ENCODE measurements around the gene KRTAP10-3.
"Not testable (repeated sequence)": the region's sequence is repeated elsewhere in the genome, so short reads cannot be mapped to it uniquely, and the experiment has no call there.

The KRTAP10-3 gene

DNA sequence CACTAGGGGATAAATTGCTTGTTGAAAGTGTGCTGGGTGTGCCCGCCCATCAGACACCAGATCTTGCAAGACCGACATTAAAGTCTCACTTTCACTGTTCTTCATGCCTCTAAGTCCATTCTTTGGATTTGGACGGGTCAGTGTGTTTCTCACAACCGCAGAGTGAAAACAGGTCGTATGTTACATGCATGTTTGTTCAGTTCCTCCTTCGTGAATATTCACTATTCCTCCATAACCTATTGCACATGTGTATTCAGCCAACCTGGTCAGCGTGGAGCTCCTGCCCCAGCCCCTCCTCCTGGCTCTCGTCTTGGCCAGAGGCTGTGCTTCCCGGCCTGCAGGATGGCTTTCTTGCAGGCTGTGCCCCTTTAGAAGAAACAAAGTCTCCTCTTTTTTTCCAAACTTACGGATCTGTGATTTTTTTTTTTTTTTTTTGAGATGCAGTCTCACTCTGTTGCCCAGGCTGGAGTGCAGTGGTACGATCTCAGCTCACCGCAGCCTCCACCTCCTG lies 35.9 kb upstream of the KRTAP10-3 start:
- Mint-ChIP-seq H3K36me3 (ENCODE audit: low read depth) (no peaks in the 10 kb centered on the region), H3K4me3 (no peak overlapping the region), H3K9me3 (no peaks in the 10 kb centered on the region), H3K27ac (no peak overlapping the region), H3K4me1 (ENCODE audit: low read depth) (no peaks in the 10 kb centered on the region), H3K27me3 (ENCODE audit: low read depth) (peaks cover 2% of the 10 kb centered on the region)
- DNase-seq (ENCODE audit: low spot score) = no peak

DNA sequence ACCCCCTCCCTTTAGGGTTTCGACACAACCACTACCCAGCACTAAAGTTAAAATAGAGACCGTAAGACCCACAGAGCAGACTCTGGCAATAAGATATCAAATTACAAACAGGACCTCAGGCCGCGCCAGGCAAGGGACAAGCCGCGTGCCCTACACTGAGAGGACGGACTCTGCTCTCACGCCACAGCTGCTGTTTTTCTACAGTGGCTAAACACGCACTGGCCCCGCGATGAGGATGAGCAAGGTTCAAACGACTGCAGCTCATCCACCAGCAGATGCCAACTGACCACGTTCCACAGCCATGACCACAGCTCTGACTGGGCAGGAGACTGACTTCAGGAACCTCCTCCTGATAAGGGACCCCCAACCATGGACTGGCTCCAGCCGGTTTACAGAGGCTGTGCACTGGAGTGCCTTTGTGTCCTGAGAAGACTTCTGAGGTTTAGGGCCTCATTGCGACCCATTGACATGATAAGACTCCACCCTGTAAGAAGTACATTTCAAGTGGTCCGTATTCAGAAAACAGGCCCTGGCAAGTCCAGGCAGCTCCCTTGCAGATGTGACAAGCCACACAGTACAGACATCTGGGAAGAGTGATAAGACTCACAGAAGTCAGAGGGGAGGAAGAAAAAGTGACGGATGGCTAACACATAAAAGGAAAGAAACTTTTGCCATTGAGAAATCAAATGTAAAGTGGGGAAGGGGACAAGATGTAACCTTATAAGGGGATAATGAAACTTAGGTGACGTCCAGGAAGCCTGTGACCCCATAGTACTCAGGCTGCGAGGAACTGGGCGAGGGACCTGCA lies 35.2 kb upstream of the KRTAP10-3 start:
- no peaks in the 10 kb centered on the region for H3K36me3 Mint-ChIP-seq (ENCODE audit: low read depth)
- no peaks in the 10 kb centered on the region for H3K4me1 Mint-ChIP-seq (ENCODE audit: low read depth)
- no peak for DNase-seq (ENCODE audit: low spot score)
- peaks cover 2% of the 10 kb centered on the region for H3K27me3 Mint-ChIP-seq (ENCODE audit: low read depth)
- H3K9me3 Mint-ChIP-seq = no peaks in the 10 kb centered on the region
- H3K27ac Mint-ChIP-seq = no peak overlapping the region
- H3K4me3 Mint-ChIP-seq = no peak overlapping the region

DNA sequence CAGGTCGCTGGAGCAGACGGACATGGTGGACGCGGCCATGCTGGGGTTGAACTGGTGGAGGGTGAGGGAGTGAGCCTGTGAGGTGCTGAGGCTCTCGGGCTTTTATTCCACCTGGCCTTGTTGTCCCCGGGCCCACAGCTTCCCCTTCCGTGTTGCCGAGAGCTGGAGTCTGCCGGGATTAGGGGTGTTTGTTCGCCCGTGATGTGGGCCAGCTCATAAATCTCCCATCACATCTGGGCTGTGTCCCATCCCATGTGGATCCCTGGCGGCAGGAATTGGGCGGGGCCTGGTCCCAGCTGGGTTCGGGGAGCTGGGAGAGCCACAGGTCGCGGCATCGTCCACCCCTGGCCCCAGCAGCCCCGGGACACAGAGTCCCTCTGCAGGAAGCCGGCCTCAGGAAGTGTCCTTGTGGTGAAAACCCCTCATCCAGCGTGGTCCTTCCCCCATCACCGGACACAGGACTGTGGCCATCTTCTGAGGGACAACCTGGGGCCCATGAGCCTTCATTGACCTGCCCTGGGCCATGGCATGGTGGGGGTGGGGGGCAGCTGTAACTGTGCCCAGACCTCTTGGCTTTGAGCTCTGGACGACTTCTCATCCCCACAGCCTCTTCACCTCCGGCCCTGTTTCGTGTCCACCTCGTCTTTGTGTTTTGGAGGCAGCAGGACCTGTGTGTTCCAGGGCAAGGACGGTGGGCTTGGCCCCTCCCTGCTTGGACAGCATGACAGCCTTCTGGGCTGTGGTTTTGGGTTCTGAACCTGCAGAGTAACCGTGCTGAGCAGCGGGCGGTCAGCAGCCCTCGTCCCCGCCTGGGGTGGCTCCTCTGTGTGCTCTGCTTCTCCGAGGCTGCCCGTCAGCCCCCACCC lies 34.1 kb upstream of the KRTAP10-3 start, which contains the start of gene KRTAP10-6:
KRTAP10-6 (minus strand) TSS at position 60 of the 866 bp plus-strand sequence; CDS start at position 39, 21 bp downstream.
- H3K9me3 Mint-ChIP-seq = no peaks in the 10 kb centered on the region
- no peak for DNase-seq (ENCODE audit: low spot score)
- peaks cover 5% of the 10 kb centered on the region for H3K27me3 Mint-ChIP-seq (ENCODE audit: low read depth)
- no peaks in the 10 kb centered on the region for H3K4me1 Mint-ChIP-seq (ENCODE audit: low read depth)
- no peak within 1 kb of the TSS for H3K27ac Mint-ChIP-seq
- H3K36me3 Mint-ChIP-seq (ENCODE audit: low read depth) = no peaks in the 10 kb centered on the region
- no peak within 1 kb of the TSS for H3K4me3 Mint-ChIP-seq

DNA sequence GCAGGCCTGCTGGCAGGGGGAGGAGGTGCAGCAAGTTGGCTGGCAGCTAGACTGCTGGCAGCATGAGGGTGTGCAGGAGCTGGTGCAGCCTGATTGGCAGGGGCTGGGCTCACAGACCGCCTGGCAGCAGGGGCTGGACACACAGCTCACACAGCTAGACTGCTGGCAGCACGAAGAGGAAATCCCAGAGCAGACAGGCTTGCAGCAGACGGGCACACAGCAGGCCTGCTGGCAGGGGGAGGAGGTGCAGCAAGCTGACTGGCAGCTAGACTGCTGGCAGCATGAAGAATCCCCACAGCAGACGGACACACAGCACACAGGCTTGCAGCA lies 33.2 kb upstream of the KRTAP10-3 start:
- not testable (repeated sequence) for DNase-seq (ENCODE audit: low spot score); H3K27ac Mint-ChIP-seq
- H3K27me3 Mint-ChIP-seq (ENCODE audit: low read depth) = peaks cover 13% of the 10 kb centered on the region

DNA sequence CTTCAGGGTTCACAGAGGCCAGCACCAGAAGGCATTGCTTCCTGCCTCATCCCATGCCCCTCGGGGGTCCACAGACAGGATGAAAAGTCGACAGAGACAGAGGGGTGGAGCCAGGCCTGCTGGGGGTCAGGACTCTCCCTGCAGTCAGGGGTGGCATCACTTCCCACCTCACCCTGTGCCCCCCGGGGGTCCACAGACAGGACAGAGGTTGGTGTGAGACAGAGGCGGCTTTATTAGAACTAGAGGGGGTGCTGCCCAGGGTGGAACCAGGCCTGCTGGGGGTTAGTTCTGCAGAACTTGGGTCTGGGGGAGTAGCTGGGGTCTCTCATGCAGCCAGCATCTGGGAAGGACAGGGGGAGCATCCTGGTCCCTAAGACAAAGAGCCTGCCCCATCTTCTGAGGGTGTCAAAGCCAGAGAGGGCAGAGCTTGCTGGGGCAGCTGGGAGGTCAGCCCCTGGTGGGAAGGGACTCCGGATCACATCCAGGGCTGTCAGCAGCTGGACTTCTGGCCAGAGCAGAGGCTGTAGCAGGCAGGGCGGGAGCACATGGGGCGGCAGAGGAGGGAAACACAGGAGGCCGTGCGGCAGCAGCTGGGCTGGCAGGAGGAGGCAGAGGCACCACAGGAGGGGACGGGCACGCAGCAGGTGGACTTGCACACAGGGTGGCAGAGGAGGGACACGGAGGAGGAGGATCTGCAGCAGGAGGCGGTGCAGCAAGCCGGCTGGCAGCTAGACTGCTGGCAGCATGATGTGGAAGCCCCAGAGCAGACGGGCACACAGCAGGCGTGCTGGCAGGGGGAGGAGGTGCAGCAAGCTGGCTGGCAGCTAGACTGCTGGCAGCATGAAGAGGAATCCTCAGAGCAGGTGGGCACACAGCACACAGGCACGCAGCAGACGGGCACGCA lies 32.6 kb upstream of the KRTAP10-3 start:
- not testable (repeated sequence) for H3K36me3 Mint-ChIP-seq (ENCODE audit: low read depth); H3K4me3 Mint-ChIP-seq; DNase-seq (ENCODE audit: low spot score); H3K9me3 Mint-ChIP-seq; H3K4me1 Mint-ChIP-seq (ENCODE audit: low read depth); H3K27ac Mint-ChIP-seq
- peaks cover 18% of the 10 kb centered on the region for H3K27me3 Mint-ChIP-seq (ENCODE audit: low read depth)

More for the DNA sequence above, 33.2 kb upstream of the KRTAP10-3 start:
- not testable (repeated sequence) for H3K4me3 Mint-ChIP-seq; H3K9me3 Mint-ChIP-seq; H3K36me3 Mint-ChIP-seq (ENCODE audit: low read depth); H3K4me1 Mint-ChIP-seq (ENCODE audit: low read depth)

DNA sequence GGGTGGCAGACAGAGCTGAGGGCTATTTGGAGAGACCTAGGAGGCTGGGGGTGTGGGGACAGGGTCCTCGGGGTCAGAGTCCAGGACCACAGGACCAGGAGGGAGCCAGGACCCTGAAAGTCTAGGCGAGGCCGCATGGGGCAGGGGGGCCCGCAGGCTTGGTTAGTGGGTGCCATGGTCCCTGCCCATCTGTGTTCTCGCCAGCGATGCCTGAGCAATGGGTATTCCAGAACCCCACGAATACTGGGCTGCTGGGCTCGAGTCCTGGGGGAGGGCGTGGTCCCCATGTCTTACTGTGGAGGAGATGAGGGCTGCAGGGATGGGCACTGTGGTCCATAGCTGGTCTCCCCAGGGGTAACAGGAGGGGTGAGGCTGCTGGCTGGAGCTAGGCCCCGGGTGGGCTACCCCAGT lies 31.7 kb upstream of the KRTAP10-3 start:
- Mint-ChIP-seq H3K36me3 (ENCODE audit: low read depth) (no peaks in the 10 kb centered on the region), H3K27me3 (ENCODE audit: low read depth) (peaks cover 24% of the 10 kb centered on the region), H3K9me3 (no peaks in the 10 kb centered on the region), H3K27ac (no peak overlapping the region), H3K4me1 (ENCODE audit: low read depth) (no peaks in the 10 kb centered on the region), H3K4me3 (no peak overlapping the region)
- DNase-seq (ENCODE audit: low spot score) = no peak

DNA sequence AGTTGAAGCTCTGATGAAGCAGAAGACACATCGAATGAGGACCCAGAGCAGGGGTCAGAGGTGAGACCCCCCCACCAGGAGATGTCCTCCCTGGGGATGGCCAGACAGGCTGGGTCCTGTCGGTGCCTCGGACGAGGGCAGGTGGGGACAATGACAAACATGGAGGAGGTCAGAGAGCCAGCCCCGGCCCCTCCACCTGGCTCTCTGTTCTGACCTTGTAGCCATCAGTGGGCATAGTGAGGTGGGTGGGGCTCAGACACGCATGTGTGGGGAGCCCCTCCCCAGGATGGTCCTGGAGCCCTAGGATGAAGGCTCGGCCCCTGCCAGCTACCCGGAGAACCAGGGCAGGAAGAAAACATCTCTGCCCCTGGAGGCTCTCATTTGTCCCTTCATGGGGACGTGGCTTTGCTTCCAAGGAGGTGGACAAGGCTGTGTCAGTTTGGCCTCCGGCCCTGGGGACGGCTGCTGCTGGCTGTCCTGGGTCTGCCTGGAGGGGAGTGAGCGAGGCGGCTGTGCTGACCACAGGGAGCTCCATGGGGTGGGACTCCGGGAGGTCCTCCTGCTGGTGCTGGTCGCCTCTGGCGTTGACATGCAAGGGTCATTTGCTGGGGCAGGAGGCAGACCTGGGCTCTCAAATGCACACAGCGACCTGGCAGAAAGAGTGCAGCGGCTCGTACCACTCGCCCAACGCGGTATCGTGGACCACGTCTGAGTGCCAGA lies 31.2 kb upstream of the KRTAP10-3 start:
- no peak for DNase-seq (ENCODE audit: low spot score)
- no peak overlapping the region for H3K4me3 Mint-ChIP-seq
- H3K4me1 Mint-ChIP-seq (ENCODE audit: low read depth) = no peaks in the 10 kb centered on the region
- no peaks in the 10 kb centered on the region for H3K9me3 Mint-ChIP-seq
- no peak overlapping the region for H3K27ac Mint-ChIP-seq
- H3K27me3 Mint-ChIP-seq (ENCODE audit: low read depth) = peaks cover 27% of the 10 kb centered on the region
- no peaks in the 10 kb centered on the region for H3K36me3 Mint-ChIP-seq (ENCODE audit: low read depth)

DNA sequence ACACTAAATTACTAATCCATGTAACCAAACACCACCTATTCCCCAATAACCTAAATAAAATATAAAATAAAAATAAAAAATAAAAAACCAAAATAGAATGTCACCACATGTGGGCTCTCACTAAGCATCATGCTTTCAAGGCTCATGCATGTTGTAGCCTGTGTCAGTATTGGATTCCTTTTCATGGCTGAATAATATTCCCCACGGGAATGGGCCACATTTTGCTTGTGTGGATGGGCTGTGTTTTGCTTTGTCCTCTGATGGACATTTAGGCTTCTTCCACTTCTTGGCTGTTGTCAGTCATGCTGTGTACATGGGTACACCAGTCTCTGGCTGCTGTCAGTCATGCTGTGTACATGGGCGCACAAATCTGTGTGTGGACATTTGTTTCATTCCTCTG lies 30.5 kb upstream of the KRTAP10-3 start:
- DNase-seq (ENCODE audit: low spot score) = no peak
- Mint-ChIP-seq H3K4me1 (ENCODE audit: low read depth) (peaks cover 2% of the 10 kb centered on the region), H3K4me3 (no peak overlapping the region), H3K27me3 (ENCODE audit: low read depth) (peaks cover 27% of the 10 kb centered on the region), H3K27ac (no peak overlapping the region), H3K9me3 (no peaks in the 10 kb centered on the region), H3K36me3 (ENCODE audit: low read depth) (no peaks in the 10 kb centered on the region)

DNA sequence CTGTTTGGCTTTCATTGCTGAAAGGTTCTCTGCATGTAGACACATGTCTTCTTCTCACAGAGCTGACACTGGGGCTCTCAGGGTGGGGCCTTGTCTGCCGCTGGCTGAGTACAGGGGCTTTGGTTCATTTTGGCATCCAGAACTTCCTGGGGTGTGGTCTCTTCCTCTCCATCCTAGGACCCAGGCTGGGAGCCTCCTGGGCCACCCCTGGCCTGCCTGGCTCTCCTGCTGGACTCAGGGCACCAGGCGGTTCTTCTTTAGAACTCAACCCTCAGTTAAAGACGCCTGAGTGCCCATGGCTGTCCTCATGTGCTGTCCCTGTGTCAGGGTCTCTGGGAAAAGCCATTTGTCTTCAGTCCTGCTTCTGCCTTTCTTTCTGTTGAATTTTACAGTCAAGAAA lies 27.3 kb upstream of the KRTAP10-3 start:
- Mint-ChIP-seq H3K9me3 (peaks cover 18% of the 10 kb centered on the region), H3K4me1 (ENCODE audit: low read depth) (peaks cover 5% of the 10 kb centered on the region), H3K4me3 (no peak overlapping the region), H3K36me3 (ENCODE audit: low read depth) (peaks cover 1% of the 10 kb centered on the region), H3K27me3 (ENCODE audit: low read depth) (peaks cover 27% of the 10 kb centered on the region), H3K27ac (no peak overlapping the region)
- DNase-seq (ENCODE audit: low spot score) = no peak

DNA sequence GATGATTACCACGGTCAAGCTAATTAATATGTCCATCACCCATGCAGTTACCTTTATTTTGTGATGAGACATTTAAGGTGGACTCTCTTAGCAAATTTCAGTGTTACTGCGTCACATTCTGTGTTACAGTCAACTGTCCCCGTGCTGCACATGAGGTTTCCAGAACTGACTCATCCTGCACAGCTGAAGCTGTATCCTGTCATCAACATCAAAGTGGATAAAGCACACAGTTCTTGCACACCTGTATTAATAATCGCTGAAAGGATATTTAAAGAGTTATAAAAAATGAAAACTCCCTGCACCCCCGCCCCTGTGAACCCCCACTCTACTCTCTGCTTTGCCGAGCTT lies 25.2 kb upstream of the KRTAP10-3 start:
- H3K4me1 Mint-ChIP-seq (ENCODE audit: low read depth) = peaks cover 5% of the 10 kb centered on the region
- peaks cover 1% of the 10 kb centered on the region for H3K36me3 Mint-ChIP-seq (ENCODE audit: low read depth)
- H3K27ac Mint-ChIP-seq = no peak overlapping the region
- peaks cover 31% of the 10 kb centered on the region for H3K9me3 Mint-ChIP-seq
- no peak overlapping the region for H3K4me3 Mint-ChIP-seq
- no peak for DNase-seq (ENCODE audit: low spot score)
- peaks cover 27% of the 10 kb centered on the region for H3K27me3 Mint-ChIP-seq (ENCODE audit: low read depth)

DNA sequence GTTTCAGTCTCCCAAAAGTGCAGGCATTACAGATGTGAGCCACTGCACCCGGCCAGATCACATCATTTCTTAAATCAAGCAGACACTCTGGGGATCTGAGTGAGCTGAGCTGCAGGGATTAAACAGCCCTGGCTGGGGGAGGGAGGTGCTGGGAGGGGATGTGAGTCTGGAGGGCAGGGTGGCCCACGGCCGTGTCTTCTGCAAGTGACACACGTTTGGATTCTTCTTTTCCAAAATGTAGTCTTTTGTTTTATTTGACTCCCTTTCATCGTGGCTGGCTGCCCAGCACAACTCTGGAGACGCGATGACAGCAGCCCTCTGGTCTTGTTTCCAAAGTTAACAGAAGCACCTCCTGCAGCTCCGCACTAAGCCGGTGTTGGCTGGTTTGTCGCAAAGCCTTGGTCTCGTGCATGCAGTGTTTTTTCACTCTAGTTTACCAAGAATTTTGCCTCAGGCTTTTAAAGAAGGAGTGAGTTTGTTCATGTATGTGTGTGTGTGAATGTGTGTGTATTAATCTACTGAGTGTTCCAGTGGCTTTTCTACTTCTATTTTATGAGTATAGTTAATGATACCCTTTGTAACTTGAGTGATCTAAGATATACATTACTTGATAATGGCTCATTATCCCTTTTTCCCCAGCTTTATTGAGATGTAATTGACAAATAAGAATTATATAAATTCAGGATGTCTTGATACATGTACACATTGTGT lies 24.6 kb upstream of the KRTAP10-3 start:
- H3K9me3 Mint-ChIP-seq = peaks cover 32% of the 10 kb centered on the region
- H3K36me3 Mint-ChIP-seq (ENCODE audit: low read depth) = peaks cover 1% of the 10 kb centered on the region
- H3K27me3 Mint-ChIP-seq (ENCODE audit: low read depth) = peaks cover 27% of the 10 kb centered on the region
- DNase-seq (ENCODE audit: low spot score) = no peak
- H3K4me1 Mint-ChIP-seq (ENCODE audit: low read depth) = peaks cover 5% of the 10 kb centered on the region
- H3K27ac Mint-ChIP-seq = no peak overlapping the region
- no peak overlapping the region for H3K4me3 Mint-ChIP-seq

DNA sequence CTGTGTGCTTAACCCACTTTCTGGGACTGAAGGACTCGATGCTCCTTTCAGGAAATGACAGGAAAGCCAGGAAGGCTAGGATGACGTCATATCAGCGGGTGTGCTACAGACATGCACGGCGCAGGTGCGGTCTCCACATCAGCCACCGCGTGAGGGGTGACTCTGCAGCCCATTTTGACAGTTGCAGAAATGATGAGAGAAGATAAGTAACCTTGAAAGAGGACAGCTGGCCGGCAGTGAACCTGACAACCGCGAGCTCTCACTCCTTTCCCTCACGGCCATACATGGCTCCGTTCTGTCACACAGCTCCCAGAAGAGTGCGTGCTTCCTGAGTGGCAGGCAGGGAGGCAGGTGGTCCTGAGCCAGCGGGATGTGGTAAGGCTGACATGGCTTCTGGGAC lies 23.5 kb upstream of the KRTAP10-3 start:
- peaks cover 17% of the 10 kb centered on the region for H3K27me3 Mint-ChIP-seq (ENCODE audit: low read depth)
- H3K4me3 Mint-ChIP-seq = no peak overlapping the region
- H3K9me3 Mint-ChIP-seq = peaks cover 44% of the 10 kb centered on the region
- no peak for DNase-seq (ENCODE audit: low spot score)
- peaks cover 5% of the 10 kb centered on the region for H3K4me1 Mint-ChIP-seq (ENCODE audit: low read depth)
- no peak overlapping the region for H3K27ac Mint-ChIP-seq
- H3K36me3 Mint-ChIP-seq (ENCODE audit: low read depth) = peaks cover 1% of the 10 kb centered on the region

All from T-helper 2 cell treated with Interferon-gamma antibody and Interleukin-4, amounts not matched to agents 5 μg/mL and 100 μg/mL, for 36 hours (primary cell).